NCI-H2227 (cell line): Measurements from ENCODE around the gene USP53.
"Not testable (repeated sequence)": the region's sequence is repeated elsewhere in the genome, so short reads cannot be mapped to it uniquely, and the experiment has no call there.

Experiments used
- DNase-seq: peaks from one replicate; lab custom pipeline; 2025; ENCODE audit not compliant: unreplicated experiment; lab: John Stamatoyannopoulos, UW

Gene USP53

DNA sequence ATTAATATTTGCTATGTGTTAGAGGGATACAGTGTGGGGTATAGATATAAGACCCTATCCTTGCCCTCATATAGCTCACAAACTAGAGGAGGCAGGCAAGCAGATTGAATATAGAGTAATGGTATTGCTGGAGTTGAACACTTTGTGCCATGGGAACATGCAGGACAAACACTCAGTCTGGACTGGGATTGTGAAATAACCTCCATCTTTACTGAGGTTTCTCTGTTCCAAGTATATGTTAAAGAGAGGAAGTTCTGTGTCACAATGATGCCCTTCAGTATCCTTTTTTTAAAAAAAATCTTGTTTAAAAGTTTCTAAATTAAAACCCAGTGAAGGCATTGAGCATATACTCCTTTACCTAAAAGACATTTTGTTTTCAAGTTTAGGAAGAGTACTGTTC lies 100.7 kb downstream of the USP53 start:
- no peak for DNase-seq

DNA sequence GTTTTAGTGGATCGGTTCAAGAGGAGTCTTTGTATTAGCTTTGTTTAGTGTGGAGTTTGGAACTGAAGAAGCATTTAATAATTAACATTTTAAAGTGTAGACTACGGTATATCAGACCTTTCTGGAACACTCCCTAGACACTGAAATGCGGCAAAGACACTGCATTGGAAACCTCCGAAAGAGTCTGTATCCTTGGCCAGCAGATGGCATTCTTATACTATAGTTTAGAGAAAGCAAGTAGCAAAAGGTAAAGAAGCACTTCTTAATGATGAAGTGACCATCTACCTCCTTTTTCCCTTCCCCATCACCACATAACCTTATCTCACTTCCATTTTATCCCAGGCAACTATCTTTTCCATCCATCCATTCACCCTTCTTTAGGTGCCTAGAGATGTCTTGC lies 101.8 kb downstream of the USP53 start:
- DNase-seq, result peak; percentile 49

DNA sequence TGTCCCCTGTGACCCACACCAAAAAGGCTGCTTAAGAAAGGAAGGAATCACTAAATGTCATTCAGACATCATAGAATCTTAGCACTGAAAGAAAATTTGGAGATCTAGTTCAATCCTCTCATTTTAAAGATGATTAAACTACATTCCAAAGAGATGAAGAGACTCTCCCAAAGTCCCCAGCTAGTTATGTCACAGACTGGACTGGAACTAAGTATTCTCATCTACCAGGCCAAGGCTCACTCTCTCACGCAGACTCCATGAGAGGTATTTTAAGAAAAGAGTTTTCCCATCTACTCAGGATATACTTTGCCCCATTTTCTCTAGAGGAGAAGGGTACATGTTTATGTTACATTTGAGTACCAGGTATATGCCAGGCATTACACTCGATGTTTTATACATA lies 102.5 kb downstream of the USP53 start:
- no peak for DNase-seq

DNA sequence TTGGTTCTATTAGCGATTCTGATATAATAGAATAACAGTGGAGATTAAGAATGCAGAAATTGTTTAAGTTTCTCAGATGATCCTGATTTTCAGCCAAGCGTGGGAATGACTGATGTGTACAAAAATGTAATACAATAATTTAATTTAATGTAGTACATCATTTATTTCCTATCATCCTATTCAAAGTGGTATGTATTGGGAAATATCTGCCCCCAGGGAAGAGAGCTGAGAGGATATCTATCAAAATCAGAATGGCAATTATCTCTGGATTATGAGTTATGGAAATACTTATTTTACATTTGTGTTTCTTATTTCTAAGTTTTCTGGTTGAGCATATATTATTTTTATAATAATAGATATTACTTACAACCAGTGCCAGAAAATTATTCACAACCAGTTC lies 105.5 kb downstream of the USP53 start:
- DNase-seq, result no peak

DNA sequence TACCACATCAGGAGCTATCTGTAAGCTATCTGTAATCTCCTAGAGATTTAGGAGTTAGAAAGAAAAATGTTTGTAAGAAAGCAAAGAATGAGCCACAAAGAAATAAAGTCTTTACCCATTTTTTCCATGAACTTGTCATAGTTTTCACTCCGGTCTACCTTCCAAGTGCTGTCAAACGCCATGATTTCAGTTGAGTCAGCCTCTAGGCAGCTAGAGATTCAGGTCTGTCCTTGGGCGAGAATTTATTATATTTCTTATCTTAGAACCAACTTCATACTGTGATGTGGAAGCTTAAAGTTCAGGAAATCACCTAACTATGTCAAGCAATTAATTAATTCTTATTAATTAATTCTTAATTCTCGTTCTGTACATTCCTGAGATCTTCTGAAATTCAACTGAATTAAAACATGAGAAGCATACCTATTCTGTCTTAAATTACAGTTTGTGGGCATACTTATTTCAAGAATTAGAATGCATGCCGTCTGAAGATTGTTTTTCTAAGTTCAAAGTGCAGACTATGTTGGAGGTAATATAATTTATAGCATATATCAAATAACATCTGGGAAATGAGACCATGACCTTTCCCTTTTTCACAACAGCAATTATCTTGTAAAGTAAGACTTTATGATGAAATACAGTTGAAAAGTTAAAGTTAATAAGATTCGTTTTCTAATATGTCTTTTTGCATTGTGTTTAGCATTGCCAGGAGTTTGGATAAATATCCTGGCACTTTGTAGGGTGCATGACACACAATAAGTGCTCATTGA lies 109.6 kb downstream of the USP53 start, which contains the start of gene FABP2:
TSS of gene FABP2 (minus strand) at position 218 of the 767 bp plus-strand sequence. CDS start at position 182, 36 bp downstream.
- no peak for DNase-seq

DNA sequence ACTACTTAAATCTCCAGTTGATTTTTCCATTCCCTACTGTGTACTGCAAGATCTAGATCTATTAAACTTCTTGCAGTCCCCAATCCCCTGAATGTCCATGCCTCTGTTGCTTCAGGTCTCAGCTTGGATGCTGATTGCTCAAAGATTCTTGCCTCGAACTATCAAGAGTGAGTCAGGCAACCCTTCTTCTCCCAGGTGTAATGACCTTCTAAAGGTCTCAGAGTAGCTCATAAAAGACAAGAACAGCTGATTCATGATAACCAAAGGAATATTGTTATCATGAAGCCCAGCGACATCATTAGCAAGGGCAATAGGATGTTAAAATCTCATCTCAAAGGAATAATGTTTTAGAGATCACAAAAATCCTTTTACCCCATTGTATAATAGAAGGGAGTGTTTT lies 116.2 kb downstream of the USP53 start:
- no peak for DNase-seq

DNA sequence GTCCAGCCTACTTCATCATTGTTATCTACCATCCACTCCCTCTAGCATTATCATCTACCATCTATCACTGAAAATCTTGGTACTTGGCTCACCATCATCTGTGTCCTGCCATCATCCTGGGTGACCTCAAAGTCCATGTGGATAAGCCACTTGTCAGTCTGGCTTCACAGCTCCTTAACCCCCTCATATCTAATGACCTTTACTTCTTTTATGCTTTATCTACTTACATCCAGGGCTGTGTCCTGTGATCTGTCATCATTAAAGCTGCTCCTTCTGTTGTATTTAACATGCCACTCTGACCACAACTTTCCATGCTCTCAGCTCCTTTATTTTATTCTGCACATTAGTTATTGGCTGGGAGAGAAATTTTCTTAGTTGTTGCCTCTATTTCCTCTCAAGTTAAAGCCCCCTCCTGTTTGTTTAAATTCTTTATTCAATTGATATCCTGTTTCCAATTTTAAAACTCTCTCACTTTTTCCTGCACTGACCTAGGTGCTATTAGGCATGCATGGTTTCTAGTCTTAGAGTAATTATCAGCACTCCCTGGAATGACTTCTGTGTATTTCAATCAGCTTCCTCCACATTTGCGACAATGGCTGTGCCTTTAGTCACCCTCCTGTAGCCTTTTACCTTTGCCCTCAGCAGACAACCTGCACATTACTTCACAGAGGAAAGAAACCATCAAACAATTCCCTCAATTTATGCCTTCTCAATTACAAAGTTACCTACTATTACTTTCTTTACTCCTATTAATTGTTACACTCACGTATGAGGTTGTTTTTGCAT lies 117.5 kb downstream of the USP53 start:
- DNase-seq, result no peak

DNA sequence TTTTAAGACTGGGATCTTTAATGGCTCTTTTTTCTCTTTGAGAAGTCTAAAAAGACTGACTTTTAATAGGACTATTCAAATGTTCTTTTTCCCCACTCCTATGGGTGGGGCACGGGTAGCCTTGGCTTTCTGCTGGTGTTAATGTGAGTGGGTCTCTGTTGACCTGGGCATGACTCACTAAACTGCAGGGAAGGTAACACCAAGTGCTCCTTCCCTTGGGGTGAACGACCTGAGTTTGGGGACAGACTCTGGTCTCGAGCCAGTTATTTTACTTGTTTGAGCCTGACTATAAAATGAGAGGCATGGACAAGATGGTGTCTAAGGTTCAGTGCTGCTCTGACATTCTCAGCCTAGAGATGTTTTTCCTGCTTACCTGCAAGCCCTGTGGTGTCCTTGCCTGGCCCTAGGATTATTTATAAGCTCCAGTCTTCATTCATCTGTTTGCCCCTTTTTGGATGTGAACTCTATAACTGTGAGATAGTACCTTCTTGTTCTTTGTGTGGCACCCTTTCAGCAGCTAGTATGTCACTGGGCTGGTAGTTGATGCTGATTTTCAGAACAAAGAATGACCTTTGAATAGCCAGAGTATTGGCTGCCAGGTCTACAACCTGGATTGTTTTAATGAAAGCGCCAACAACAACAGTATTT lies 123.9 kb downstream of the USP53 start:
- DNase-seq, result not testable (repeated sequence)

DNA sequence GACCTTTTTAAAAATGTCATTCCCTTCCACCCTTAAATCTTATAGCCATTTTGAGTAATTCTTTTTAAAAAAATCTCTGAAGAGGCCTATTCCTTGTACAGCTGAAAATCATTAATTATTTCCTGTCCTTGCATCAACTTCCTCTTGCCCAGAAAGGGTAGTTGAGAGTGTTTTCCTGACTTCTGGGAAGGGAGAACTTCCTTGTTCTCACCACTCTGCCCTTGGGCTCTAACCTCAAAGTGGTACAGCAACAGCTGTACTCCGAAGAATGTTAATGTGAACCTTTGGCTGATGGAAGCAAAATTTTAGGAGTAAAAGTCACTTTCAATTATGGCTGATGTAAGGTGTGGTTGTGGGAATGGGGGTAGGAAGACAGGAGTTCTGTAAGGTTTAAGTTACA lies 124.5 kb downstream of the USP53 start:
- no peak for DNase-seq

DNA sequence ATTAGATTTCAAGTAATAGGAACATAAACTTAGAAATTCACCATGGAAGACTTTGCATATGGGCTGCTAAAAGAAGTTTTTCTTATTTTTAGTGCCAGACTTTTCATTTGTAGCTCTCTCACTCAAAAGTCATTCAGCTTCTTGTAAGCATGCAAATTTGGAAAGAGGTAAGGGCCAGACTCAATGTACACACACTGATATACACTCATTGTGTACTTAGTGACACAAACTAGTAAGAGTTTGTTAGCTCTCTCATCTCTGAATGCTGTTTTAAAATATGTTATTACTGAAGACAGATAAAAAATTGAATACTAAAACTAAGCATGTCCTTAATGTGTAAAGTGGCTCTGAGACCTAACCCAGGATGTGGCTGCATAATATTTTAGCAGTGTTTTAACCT lies 127.4 kb downstream of the USP53 start:
- not testable (repeated sequence) for DNase-seq

DNA sequence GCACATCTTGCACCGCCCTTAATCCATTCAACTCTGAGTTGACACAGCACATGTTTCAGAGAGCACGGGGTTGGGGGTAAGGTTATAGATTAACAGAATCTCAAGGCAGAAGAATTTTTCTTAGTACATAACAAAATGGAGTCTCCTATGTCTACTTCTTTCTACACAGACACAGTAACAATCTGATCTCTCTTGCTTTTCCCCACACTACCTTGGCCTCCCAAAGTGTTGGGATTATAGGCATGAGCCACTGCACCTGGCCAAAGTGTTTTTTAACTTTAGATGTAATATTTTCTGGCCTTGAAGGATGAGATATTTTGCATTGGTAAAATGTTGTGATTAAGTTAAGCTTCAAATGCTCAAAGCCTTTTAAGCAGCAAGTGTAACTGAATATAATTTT lies 130.8 kb downstream of the USP53 start:
- DNase-seq, result not testable (repeated sequence)
